Thoracic aorta (tissue), 2 donors: ENCODE data around the gene KLHL29. TPM values are rescaled to one million over a fixed set of nuclear protein-coding genes. Genes with fewer than 3 reads are reported as not detected.

Experiments used
- ATAC-seq: fragments of 150-250 bp; one replicate; pipeline ENCODE4 v1.8.0; 2017; ENCODE audit warnings: low read depth; ENCODE audit not compliant: insufficient number of reproducible peaks, low FRiP score
- DNase-seq: peaks from one replicate; pipeline ENCODE4 v3.0.0-alpha.2; 2020; ENCODE audit warnings: low spot score
- H3K27ac ChIP-seq, 2 donors: fragments of 200-600 bp; sonication (generic); 1 replicate in 1 of 2; 2 replicates in 1 of 2; pipeline ENCODE4 v1.5.1; 2016; ENCODE audit warnings: mild to moderate bottlenecking in 2 of 2, moderate library complexity in 2 of 2
- H3K27me3 ChIP-seq: fragments of 200-600 bp; sonication (generic); replicated peaks from 2 replicates; pipeline ENCODE4 v1.6.0; 2016; ENCODE audit warnings: mild to moderate bottlenecking; ENCODE audit not compliant: insufficient read depth
- H3K36me3 ChIP-seq: fragments of 200-600 bp; sonication (generic); one replicate; pipeline ENCODE4 v1.5.1; 2016
- H3K4me1 ChIP-seq, 2 donors: fragments of 200-600 bp; sonication (generic); 1 replicate in 1 of 2; 2 replicates in 1 of 2; pipeline versions ENCODE4 v1.5.1 to v1.6.0; 2016; ENCODE audit warnings: low read depth in 2 of 2, mild to moderate bottlenecking in 1 of 2; ENCODE audit not compliant: control insufficient read depth in 1 of 2
- H3K4me3 ChIP-seq: fragments of 200-600 bp; sonication (generic); 2 replicates; pipeline ENCODE4 v1.5.1; 2016; ENCODE audit warnings: mild to moderate bottlenecking
- H3K9me3 ChIP-seq: fragments of 200-600 bp; sonication (generic); 2 replicates; pipeline ENCODE4 v1.5.1; 2016
- total RNA-seq, 2 donors: library from RNA; depleted of rRNA; stranded (reverse); fragments of >200 nt; gene quantifications; one replicate each; pipeline versions ENCODE4 v1.1.0 to v1.2.3, GENCODE V29; 2016
- TF ChIP-seq, protein P1 (sequence below): fragments of 200-600 bp; sonication (generic); IDR thresholded peaks from one replicate; pipeline ENCODE4 v1.5.1; 2019; ENCODE audit warnings: antibody characterized with exemption

The KLHL29 gene
- total RNA-seq, 2 donors from 2014 or later: 18.5 to 24.4 TPM

DNA sequence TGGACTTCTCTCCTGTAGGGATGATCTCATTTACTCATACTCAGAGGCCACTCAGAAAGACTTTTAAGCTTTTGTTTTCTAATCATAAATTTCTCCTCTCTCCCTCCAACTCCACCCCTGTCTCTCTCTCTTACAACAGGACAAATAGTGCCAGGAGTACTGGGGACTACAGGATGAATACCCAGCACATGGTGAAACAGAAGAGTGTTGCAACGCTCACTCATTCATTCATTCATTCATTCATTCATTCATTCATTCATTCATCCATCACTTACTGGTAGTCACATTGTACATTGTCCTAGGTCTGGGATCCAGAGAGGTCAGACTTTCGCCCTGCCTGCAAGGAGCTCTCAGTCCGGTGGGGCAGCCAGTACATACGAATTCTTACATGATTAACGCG lies 97.6 kb downstream of the KLHL29 start:
- Histone ChIP-seq H3K27me3 (no peaks in the 10 kb centered on the region), H3K9me3 (no peaks in the 10 kb centered on the region), H3K27ac (no peak overlapping the region), H3K4me3 (no peak overlapping the region), H3K36me3 (no peaks in the 10 kb centered on the region), H3K4me1 (peaks cover 3 to 12% of the 10 kb centered on the region in 2 donors)
- DNase-seq (no peak), ATAC-seq (no peak)
- TF ChIP-seq, protein P1, sequence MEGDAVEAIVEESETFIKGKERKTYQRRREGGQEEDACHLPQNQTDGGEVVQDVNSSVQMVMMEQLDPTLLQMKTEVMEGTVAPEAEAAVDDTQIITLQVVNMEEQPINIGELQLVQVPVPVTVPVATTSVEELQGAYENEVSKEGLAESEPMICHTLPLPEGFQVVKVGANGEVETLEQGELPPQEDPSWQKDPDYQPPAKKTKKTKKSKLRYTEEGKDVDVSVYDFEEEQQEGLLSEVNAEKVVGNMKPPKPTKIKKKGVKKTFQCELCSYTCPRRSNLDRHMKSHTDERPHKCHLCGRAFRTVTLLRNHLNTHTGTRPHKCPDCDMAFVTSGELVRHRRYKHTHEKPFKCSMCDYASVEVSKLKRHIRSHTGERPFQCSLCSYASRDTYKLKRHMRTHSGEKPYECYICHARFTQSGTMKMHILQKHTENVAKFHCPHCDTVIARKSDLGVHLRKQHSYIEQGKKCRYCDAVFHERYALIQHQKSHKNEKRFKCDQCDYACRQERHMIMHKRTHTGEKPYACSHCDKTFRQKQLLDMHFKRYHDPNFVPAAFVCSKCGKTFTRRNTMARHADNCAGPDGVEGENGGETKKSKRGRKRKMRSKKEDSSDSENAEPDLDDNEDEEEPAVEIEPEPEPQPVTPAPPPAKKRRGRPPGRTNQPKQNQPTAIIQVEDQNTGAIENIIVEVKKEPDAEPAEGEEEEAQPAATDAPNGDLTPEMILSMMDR: no peak

GRCh38 chr2:23483791-23484190 lies 98.8 kb downstream of the KLHL29 start:
- Histone ChIP-seq H3K4me1 (peaks cover 3 to 12% of the 10 kb centered on the region in 2 donors), H3K9me3 (no peaks in the 10 kb centered on the region), H3K27ac (no peak overlapping the region), H3K36me3 (no peaks in the 10 kb centered on the region), H3K27me3 (no peaks in the 10 kb centered on the region), H3K4me3 (no peak overlapping the region)
- TF ChIP-seq, protein P1: no peak
- no peak for DNase-seq
- ATAC-seq: no peak

- no peaks in the 10 kb centered on the region for H3K27me3 ChIP-seq
- H3K4me1 ChIP-seq: peaks cover 3 to 12% of the 10 kb centered on the region in 2 donors
- no peak overlapping the region for H3K4me3 ChIP-seq
- no peak for ATAC-seq
- TF ChIP-seq, protein P1: no peak
- no peaks in the 10 kb centered on the region for H3K9me3 ChIP-seq
- H3K27ac ChIP-seq: no peak overlapping the region
- no peaks in the 10 kb centered on the region for H3K36me3 ChIP-seq
- DNase-seq: no peak
Measured at GRCh38 chr2:23484275-23484674, 99.3 kb downstream of the KLHL29 start.

DNA sequence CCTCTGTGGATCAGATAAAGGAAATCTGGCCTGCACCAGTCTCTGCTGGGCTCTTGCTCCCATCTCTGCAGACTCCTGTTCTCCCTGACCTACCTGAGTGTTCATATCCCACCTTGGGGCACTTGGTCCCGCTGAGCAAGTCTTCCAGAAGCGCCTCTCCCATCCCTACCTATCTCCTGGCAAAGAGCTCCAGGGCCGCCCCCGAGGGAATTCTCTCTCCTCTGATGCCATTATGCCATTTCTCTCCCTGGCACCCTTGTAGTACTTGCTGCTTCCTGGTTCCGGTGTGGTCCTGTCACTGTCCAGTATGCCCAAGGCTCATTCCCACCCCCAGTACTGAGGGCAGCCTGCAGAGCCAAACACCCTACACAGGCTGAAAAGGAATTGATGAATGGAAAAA lies 99.8 kb downstream of the KLHL29 start:
- H3K36me3 ChIP-seq: no peaks in the 10 kb centered on the region
- H3K27ac ChIP-seq: no peak overlapping the region
- no peaks in the 10 kb centered on the region for H3K27me3 ChIP-seq
- ATAC-seq (no peak), DNase-seq (no peak)
- TF ChIP-seq, protein P1: no peak
- no peaks in the 10 kb centered on the region for H3K9me3 ChIP-seq
- no peak overlapping the region for H3K4me3 ChIP-seq
- peaks cover 3 to 12% of the 10 kb centered on the region in 2 donors for H3K4me1 ChIP-seq

- ATAC-seq (no peak), DNase-seq (no peak)
- no peak overlapping the region for H3K27ac ChIP-seq
- H3K36me3 ChIP-seq: no peaks in the 10 kb centered on the region
- peaks cover 3 to 11% of the 10 kb centered on the region in 2 donors for H3K4me1 ChIP-seq
- TF ChIP-seq, protein P1: no peak
- H3K27me3 ChIP-seq: no peaks in the 10 kb centered on the region
- no peaks in the 10 kb centered on the region for H3K9me3 ChIP-seq
- no peak overlapping the region for H3K4me3 ChIP-seq
Measured at GRCh38 chr2:23485261-23485660, 100.3 kb downstream of the KLHL29 start.
